Activated CD4-positive, alpha-beta T cell treated with anti-CD3 and anti-CD28 coated beads, Interleukin-2, Interleukin-4, amounts not matched to agents 100 ng/mL and 50 ng/mL, durations not matched to agents 16 hours and 8 hours (primary cell): Measurements from ENCODE around the gene KIAA1217.

Experiments
- DNase-seq: peaks from one replicate; pipeline ENCODE4 v3.0.0-alpha.2; 2020; ENCODE audit warnings: low spot score

The KIAA1217 gene

DNA sequence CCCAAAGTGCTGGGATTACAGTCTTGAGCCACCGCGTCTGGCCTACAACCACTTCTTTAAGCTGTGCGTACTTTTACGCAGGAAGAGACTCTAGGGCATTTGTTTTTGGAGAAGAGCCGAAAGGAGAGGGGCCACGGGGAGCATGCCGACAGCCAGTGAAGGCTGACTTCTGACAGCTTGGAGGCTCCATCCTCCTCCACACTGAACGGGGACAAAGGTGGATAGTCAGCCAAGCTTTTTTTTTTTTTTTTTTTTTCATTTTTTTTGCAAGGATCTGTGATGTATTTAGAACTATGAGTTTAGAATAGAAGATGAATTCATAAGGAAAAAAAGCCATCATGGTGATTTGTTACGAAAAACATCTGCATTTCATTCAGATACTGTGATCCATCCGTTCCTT, 293.1 kb downstream of the KIAA1217 start:
- no peak for DNase-seq

DNA sequence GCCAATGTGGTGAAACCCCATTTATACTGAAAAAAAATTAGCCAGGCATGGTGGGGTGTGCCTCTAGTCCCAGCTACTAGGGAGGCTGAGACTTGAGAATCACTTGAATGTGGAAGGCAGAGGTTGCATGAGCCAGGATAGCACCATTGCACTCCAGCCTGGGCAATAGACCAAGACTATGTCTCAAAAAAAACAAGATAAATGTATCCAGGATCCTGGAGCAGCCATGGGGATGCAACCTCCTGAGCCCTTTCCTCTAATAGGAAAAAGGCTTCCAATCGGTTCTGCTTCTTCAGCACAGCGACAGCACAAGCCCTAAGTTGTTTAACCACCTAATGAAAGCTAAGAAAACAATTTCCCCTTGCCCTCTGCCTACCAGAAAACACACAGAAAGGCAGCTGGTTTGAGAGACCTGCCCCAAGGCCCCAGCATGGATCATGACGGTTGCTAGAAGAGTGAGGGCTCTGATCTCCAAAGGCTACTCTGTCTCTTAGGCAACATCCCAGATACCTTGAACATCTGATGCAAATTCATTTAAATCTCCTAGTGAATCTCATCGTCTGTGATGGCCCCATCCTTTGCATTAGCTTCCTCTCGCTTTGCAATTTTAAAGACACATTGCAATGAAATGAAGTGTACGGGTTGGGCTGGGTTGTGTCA, 294.0 kb downstream of the KIAA1217 start:
- DNase-seq = no peak

DNA sequence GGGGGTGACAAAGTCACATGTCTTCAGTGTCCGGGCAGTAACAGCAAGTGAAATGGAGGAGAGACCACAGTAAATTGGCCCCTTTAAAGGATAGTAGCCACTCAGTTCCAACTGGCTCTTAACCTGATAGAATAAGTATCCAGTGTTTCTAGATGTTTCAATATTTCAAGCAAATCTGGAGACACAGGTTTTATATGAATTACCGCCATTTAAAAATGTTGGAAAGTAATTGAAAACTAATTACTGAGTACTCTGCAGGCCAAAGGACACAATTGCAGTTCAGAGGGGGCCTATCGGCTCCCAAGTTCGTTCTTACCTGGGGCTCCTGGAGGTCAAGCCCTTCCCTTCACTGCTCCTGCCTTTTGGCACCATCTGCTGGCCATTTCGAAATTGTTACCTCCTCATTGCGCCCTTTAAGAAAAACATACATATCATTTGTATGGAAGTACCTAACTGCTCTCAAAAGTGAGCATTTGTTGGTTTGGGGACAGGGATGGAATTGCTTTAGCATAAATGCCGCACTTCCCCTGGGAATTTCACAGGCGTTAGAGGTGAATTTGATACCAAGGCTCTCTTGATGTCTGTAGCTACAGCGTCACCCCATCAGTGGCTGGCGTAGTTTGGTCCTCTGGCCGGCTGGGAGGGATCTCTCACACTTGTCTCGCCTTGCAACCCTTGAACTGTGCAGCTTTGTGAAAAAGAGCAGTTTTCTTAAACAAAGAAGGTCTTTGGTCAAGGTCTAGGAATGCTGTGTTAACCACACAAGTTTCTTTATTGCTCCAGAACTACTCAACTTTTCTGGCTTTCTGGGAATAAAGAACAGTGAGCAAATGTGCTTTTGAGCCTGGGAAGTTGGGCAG, 294.8 kb downstream of the KIAA1217 start:
- peak; percentile 49 for DNase-seq

DNA sequence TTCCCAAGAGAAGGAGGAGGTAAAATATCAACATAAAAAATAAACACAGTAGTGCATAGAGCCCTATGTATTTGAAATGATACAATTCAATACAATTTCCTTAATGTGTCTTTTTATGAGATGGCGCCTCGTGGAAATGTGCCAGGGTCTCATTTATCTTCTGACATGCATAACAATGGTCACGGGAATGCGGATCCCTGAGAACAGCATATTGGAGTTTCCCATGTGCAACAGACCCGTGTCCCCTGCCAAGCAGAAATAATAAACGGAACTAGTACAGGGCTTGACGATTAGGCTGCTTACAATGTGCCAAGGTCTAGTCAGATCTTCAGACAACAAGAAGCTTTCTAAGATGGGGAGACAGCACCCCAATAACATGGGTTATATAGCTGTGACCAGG, 296.8 kb downstream of the KIAA1217 start:
- no peak for DNase-seq

DNA sequence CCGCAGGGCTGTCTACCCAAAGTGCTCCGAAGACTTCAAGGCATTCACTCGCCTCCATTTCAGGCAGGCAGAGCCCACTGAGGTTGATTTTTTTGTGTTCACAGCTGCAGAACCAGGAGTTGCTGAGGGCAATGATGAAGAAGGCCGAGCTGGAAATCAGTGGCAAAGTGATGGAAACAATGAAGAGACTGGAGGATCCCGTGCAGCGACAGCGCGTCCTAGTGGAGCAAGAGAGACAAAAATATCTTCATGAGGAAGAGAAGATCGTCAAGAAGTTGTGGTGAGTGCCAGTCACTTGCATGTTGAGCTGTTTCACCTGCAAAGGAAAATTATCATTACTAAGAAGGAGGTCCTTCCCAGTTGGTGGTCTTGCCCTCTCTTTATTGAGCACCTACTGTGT, 304.2 kb downstream of the KIAA1217 start:
- DNase-seq = no peak

DNA sequence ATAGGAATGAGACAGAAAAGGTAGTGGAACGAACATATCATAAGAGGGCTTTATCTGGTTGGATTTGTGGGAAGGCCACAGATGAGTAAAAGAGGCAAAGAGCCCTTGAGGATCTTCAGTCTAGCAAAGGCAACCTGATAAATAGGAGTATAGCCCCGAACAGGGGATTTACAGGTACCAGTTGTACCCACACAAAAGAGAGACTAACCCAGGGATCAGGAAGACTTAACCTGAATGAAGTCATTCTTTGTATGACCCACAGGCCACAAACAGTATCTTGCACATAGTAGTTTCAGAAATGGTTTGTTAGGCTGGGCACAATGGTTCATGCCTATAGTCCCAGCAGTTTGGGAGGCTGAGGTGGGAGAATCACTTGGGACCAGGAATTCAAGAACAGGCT, 306.5 kb downstream of the KIAA1217 start:
- DNase-seq = no peak

DNA sequence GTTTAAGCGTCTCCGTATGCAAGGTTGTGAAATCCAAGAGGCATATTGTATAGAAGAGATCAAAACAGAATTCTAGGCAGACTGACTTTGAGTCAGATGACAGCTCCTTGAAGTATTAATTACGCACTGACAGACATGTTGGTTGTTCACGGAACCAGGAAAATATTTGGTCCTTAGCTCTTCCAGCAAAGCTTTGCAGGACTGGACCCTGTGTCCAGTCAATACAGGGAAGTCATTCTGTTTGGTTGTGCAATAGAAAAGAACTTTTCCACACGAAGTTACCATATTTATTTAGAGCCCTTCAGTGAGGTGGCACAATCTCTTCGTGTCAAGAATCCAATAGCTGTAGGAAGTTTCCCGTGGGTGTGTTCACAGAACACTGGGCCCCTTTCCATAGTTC, 309.5 kb downstream of the KIAA1217 start:
- no peak for DNase-seq

DNA sequence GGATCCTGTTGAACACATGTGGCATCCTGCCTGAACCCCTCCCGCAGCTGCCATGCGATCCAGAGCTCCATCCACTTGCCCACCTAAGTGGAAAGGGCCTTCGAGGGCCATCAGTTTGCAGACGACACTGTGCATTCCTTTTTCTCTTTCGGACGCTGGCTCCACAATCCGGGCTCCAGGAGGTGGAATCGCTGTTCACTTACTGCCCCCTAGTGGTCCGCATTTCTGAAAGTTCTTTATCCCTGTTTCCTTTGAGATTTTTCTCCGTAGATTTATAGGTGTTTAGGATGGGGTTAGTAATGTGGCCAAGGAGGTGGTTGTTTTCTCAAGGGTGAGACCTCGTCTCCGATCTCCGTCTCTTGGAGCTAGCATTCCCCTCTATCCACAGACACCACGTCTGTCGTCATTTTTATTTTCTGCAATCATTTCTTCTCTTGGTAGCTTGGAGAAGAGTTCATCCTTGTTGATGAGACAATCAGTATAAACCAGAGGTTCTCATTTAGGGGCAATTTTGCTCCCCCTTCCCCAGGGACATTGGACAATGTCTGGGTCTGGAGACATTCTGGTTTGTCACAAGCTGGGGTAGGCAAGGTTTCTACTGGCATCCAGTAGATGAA, 310.2 kb downstream of the KIAA1217 start:
- DNase-seq = peak; percentile 59

DNA sequence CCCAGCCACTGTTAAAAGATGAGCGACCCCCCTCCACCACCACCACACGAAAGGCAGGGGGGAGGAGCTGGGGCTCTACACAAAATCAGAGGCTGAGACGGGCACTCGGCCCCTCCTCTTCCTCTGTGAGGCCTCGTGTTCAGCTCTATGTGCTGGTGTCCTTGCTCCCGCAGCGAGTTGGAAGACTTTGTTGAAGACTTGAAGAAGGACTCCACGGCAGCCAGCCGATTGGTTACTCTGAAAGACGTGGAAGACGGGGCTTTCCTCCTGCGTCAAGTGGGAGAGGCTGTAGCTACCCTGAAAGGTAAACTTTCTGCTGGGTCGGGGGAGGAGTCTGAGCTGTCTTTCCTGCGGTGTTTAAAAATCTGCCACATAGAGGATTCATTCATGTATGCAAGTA, 311.0 kb downstream of the KIAA1217 start:
- peak; percentile 4 for DNase-seq

DNA sequence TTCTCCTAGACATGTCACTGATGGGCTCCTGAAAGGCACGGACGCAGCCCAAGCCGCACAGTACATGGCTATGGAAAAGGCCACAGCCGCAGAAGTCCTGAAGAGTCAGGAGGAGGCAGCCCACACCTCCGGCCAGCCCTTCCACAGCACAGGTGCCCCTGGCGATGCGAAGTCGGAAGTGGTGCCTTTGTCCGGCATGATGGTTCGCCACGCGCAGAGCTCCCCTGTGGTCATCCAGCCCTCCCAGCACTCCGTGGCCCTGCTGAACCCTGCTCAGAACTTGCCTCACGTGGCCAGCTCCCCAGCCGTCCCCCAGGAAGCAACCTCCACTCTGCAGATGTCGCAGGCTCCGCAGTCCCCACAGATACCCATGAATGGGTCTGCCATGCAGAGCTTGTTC, 315.4 kb downstream of the KIAA1217 start:
- DNase-seq = no peak

DNA sequence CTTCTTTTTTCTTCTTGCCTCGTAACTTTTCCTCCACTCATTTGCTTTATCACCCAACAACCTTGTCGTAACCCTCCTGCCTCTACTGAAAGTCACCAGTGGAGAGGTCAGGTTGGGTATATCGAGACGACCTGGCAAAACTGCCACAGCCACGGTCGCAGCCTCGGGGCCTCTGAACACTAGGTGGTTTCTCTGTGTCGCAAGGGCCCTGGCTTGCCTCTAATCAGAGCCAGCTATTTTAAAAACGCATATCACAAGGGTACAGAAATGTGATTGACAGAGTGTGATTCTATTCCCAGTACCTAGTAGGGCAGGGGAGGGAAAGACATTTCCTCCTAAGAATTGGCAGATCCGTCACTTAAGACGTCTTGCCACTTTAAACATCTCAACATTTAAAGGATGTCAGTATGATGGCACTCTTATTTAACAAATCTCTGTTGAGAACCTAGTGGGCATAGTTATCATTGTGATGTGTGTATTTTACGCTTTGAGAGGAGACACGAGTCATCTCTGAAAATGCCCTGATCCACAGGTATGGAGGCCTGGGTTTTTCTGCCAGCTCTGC, 317.2 kb downstream of the KIAA1217 start:
- DNase-seq = no peak

DNA sequence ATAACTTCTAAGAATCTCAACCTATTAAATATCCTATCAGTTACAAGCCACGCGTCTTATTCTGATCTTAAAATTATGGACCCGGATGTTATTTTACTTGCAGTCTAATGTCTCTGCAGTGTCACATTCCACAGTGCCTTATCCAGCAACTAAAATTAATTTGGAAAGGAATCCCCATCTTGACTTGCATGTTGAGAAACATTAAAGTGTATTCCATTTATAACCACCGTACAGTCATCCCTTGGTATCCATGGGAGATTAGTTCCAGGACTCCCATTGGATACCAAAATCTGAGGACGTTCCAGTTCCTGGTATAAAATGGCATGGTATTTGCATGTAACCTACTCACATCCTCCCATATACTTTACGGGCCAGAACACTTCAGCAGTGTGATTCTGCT, 320.0 kb downstream of the KIAA1217 start:
- DNase-seq = no peak

DNA sequence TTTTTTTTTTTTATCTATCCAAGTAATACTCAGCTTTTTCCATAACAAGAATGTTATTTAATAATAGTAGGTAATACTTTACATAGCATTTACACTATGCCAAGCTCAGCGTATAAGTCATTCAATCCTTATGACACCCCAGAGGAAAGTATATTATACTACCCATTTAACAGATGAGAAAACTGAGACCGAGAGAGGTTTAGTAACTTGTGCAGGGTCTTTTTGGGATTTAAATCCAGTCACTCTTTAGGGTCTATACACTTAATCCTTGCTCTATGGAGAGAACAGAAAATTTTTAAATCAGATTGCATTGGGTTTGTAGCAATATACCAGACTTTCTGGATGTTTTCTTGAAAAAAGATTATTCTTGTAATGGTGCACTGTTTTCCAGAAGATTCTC, 322.5 kb downstream of the KIAA1217 start:
- no peak for DNase-seq

DNA sequence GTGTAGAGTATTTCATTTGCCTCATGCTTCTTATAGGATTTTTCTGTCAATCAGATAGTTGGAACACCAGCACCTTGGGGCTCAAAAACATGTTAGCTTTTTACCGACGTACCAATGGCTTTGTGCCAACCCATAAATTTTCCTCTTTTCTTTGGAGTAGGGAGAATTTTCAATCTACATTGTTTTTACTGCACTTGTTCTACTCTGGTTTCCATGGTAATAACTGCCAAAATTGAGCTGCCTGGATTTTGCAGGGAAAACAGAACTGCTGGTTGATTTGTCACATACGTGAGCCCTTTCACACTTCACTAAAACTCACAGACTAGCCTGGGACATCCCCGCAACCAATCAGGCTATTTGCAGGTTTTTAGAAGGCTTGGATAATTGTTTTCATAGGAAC, 325.0 kb downstream of the KIAA1217 start:
- no peak for DNase-seq

DNA sequence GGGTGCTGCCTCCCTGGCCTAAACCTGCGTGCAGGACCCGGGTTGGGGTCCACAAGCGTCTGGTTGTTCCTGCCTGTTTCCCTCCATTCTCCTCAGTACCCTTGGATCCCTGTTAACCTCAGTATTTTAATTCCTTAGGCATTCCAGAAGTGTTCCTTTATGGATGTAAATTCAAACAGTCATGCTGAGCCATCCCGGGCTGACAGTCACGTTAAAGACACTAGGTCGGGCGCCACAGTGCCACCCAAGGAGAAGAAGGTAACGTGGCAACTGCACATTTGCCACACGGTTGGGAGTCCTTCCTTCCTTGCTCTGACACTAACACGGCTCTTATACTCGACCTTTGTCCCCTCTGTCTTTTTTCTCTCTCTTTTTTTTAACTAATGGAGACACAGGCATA, 327.7 kb downstream of the KIAA1217 start:
- no peak for DNase-seq

DNA sequence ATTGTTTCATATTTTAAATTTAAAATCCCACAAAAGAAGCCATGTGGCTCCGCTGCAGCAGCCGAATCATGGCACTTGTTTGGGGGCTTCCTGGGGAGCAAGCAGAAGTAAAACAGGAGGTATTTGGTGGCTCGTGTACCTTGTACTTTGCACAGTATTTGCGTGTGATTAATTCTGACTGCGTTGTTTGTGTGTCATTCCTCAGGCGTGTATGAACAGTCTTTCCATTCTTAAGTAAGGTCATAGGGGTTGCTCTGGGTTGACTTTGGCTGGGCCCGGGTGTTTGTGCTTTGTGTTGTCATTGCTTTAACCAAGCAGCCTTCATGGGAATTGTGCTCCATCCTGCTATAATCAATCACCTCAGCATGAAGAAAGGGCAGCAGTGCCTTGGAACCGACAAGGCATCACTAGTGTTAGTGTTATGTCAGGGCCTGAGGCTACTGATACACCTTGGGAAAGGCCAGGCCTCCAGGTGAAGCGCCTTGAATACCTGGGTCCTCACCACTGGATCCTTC, 332.4 kb downstream of the KIAA1217 start:
- no peak for DNase-seq

DNA sequence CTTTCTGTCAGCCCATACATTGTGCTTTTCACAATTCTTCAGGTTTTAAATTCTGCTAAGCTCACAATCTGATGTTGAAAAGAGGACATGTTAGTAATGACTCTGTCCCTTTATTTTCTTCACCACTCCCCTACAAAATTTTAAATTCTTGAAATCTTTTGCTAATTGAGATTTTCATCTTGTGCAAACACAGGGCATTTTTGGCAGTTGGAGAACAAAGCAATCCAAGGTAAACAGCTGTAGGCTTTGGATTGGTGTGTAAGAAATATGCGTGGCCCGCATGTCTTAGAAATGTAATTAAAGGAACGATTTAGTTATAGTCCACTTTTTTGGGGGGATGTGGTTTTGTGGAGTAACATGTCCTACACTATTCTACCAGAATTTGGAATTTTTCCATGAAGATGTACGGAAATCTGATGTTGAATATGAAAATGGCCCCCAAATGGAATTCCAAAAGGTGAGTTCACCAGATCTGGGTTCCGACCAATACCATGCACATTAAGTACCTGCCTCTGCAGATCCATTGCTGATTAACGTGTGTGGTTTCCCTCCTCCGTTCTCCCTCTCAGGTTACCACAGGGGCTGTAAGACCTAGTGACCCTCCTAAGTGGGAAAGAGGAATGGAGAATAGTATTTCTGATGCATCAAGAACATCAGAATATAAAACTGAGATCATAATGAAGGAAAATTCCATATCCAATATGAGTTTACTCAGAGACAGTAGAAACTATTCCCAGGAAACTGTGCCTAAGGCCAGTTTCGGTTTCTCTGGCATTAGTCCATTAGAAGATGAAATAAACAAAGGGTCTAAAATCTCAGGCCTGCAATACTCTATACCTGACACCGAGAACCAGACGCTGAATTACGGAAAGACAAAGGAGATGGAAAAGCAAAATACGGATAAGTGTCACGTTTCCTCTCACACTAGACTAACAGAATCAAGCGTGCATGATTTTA, 333.7 kb downstream of the KIAA1217 start:
- DNase-seq = no peak

DNA sequence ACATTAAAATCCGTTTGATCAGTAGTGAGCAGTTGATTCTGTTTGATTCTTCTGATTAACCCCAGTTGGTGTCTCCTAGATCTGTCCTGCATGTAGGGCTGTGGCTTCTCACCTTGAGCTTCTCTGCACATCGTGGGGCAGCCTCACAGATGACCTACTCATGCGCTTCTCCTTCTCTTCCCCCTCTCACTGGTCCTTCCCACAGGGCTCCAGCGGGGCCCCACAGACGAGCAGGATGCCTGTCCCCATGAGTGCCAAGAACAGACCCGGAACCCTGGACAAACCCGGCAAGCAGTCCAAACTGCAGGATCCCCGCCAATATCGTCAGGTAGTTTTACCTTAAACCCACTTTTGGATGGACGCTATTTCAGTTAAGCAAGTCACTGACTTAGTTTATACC, 335.8 kb downstream of the KIAA1217 start:
- no peak for DNase-seq

DNA sequence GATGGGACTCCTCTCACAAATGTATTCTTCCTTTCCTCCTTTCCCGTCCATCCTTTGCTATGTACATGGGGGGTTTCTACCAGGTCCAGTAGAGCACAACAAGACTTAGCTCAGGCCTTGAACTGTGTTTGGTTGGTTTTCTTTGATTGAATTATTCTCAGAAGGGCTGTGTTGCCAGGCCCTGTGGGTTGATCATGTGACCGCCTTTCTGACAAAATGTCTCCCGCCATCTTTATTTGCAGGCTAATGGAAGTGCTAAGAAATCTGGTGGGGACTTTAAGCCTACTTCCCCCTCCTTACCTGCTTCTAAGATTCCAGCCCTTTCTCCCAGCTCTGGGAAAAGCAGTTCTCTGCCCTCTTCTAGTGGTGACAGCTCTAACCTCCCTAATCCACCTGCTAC, 336.6 kb downstream of the KIAA1217 start:
- no peak for DNase-seq

DNA sequence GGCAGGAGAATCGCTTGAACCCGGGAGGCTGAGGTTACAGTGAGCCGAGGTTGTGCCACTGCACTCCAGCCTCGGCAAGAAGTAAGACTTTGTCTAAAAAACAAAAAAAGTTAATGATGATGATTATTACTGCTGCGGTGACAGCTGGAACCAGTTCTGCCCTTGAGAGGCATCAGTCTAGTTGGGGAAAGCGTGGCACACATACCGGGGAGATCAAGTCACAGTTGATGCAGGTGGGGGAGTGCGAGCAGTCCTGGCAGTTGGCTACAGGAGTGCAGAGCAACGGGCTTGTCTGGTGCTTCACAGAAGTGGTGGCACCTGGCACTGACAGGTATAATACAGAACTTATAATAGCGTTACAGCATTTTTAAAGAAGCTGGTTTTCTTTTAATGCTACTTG, 341.7 kb downstream of the KIAA1217 start:
- no peak for DNase-seq

DNA sequence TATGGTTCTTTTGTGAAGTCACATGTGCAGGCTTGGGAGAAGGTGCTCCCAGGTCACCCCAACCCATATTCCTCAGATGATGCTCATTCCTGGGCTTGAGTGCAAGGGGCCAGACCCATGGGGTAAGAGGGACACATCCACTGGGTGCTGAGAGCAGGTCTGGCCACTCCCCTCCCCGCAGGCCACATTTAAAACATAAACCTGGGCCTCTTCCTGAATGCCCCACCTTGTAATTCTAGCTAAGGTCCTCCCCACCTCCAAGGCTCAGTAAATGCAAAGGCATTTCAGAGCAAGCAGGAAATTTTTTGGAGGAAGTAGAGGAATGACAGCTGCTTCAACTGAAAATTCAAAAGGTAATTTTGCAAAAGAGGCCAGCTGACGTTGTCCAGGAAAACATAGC, 342.2 kb downstream of the KIAA1217 start:
- DNase-seq = no peak
